Endothelial cell of umbilical vein (primary cell): ENCODE data around the gene TMEM131. TPM values are rescaled to one million over a fixed set of nuclear protein-coding genes. Genes with fewer than 3 reads are reported as not detected.

Experiments
- BruUV-seq: library from RNA; stranded (reverse); fragments of 400-500 nt; replicated peaks from 2 replicates; lab custom pipeline; 2021; lab: Mats Ljungman, UMichigan
- CTCF ChIA-PET: fragments of 300-600, 350-600 bp; sonication (Branson Sonifier 250); formaldehyde crosslinking; loops from one replicate; lab custom pipeline; 2021; ENCODE audit warnings: antibody characterized with exemption, inconsistent platforms; lab: Charles Lee
- POLR2A ChIA-PET: fragments of 300-600, 350-600 bp; sonication (Branson Sonifier 250); formaldehyde crosslinking; loops from one replicate; lab custom pipeline; 2021; ENCODE audit warnings: antibody characterized with exemption, inconsistent platforms; lab: Charles Lee
- DNase-seq: peaks from one replicate; pipeline ENCODE4 v3.0.0-alpha.2; 2011; ENCODE audit warnings: low read depth, low spot score
- FAIRE-seq: peaks from 2 replicates; lab custom pipeline; 2011; peaks lifted over from hg19 to GRCh38; lab: Jason Lieb, UNC
- H2AFZ ChIP-seq: 2 replicates; pipeline ENCODE4 v1.6.0; 2012; ENCODE audit warnings: low read depth, low read length, control low read depth, inconsistent platforms
- H3K27ac ChIP-seq: 2 replicates; pipeline ENCODE4 v1.5.1; 2011; ENCODE audit warnings: low read depth, mild to moderate bottlenecking, control low read depth, low read length, moderate library complexity; ENCODE audit not compliant: insufficient read depth
- H3K27me3 ChIP-seq, 2 experiments: 2 replicates each; pipeline versions ENCODE4 v1.6.0 to v1.6.1; 2011; ENCODE audit warnings: low read length in 2 of 2, mixed read lengths in 1 of 2; ENCODE audit not compliant: control insufficient read depth in 2 of 2, insufficient read depth in 2 of 2
- H3K36me3 ChIP-seq, 2 experiments: 2 replicates in 1 of 2; 3 replicates in 1 of 2; pipeline ENCODE4 v1.5.1; 2011; ENCODE audit warnings: low read length in 2 of 2, mild to moderate bottlenecking in 1 of 2, moderate library complexity in 1 of 2; ENCODE audit not compliant: control insufficient read depth in 2 of 2, insufficient read depth in 2 of 2; ENCODE audit errors: extremely low read depth in 1 of 2
- H3K4me1 ChIP-seq: 3 replicates; pipeline ENCODE4 v1.5.1; 2011; ENCODE audit warnings: mild to moderate bottlenecking, low read length; ENCODE audit not compliant: control insufficient read depth, insufficient read depth; ENCODE audit errors: extremely low read depth
- H3K4me2 ChIP-seq: 2 replicates; pipeline ENCODE4 v1.6.1; 2011; ENCODE audit warnings: low read length, control low read depth, mixed read lengths; ENCODE audit not compliant: insufficient read depth
- H3K4me3 ChIP-seq, 3 experiments: fragments of 200-600 bp in 1 of 3; sonication (generic), shearing (Covaris generic) in 1 of 3; replicated peaks in 1 of 3; 2 replicates each; pipeline ENCODE4 v1.5.1; 2011 to 2016; ENCODE audit warnings: control low read depth in 3 of 3, low read length in 3 of 3, mild to moderate bottlenecking in 2 of 3, inconsistent platforms in 1 of 3, low read depth in 1 of 3, moderate library complexity in 1 of 3; ENCODE audit not compliant: insufficient read depth in 1 of 3
- H3K79me2 ChIP-seq: 2 replicates; pipeline ENCODE4 v1.6.0; 2012; ENCODE audit warnings: low read length, inconsistent platforms; ENCODE audit not compliant: control insufficient read depth, insufficient read depth
- H3K9ac ChIP-seq: replicated peaks from 2 replicates; pipeline ENCODE3; 2011; ENCODE audit warnings: low read length, control low read depth; ENCODE audit not compliant: insufficient read depth; ENCODE audit errors: extremely low read depth
- H3K9me1 ChIP-seq: replicated peaks from 3 replicates; pipeline ENCODE4 v1.6.0; 2011; ENCODE audit warnings: mild to moderate bottlenecking, low read length; ENCODE audit not compliant: control insufficient read depth, insufficient read depth; ENCODE audit errors: extremely low read depth
- H3K9me3 ChIP-seq: replicated peaks from 2 replicates; pipeline ENCODE4 v1.5.1; 2012; ENCODE audit warnings: low read length, inconsistent platforms; ENCODE audit not compliant: control insufficient read depth, insufficient read depth
- H4K20me1 ChIP-seq: replicated peaks from 2 replicates; pipeline ENCODE3; 2011; ENCODE audit warnings: mild to moderate bottlenecking, low read length; ENCODE audit not compliant: control insufficient read depth, insufficient read depth; ENCODE audit errors: extremely low read depth
- CTCF ChIP-seq, 2 donors: IDR thresholded peaks; 1 replicate in 1 of 2; 2 replicates in 1 of 2; pipeline ENCODE4 v1.5.1; 2011; ENCODE audit warnings: low read length in 2 of 2, mild to moderate bottlenecking in 2 of 2, moderate library complexity in 2 of 2, control low read depth in 1 of 2, inconsistent platforms in 1 of 2, low read depth in 1 of 2; ENCODE audit not compliant: insufficient read depth in 1 of 2; ENCODE audit errors: extremely low read depth in 1 of 2
- EZH2 ChIP-seq: IDR thresholded peaks from 2 replicates; pipeline ENCODE4 v1.6.1; 2012; ENCODE audit warnings: borderline replicate concordance, low read depth, mild to moderate bottlenecking, moderate library complexity, low read length, inconsistent platforms; ENCODE audit not compliant: severe bottlenecking
- FOS ChIP-seq: IDR thresholded peaks from 2 replicates; pipeline ENCODE4 v1.6.1; 2011; ENCODE audit warnings: mild to moderate bottlenecking, low read length, moderate library complexity, borderline replicate concordance; ENCODE audit not compliant: insufficient read depth
- GATA2 ChIP-seq: IDR thresholded peaks from 2 replicates; pipeline ENCODE4 v1.7.0; 2011; ENCODE audit warnings: low read depth, mild to moderate bottlenecking, moderate library complexity, mixed read lengths, low read length; ENCODE audit not compliant: insufficient read length, insufficient read depth
- JUN ChIP-seq: IDR thresholded peaks from 2 replicates; pipeline ENCODE4 v1.6.1; 2011; ENCODE audit warnings: borderline replicate concordance, low read depth; ENCODE audit not compliant: insufficient read length, insufficient read depth
- MYC ChIP-seq: IDR thresholded peaks from one replicate; pipeline ENCODE4 v1.6.1; 2011; ENCODE audit warnings: mild to moderate bottlenecking, low read depth, low read length
- POLR2A ChIP-seq: IDR thresholded peaks from 2 replicates; pipeline ENCODE4 v1.6.1; 2012; ENCODE audit warnings: low read depth, mild to moderate bottlenecking, control low read depth, low read length
- POLR2AphosphoS5 ChIP-seq: IDR thresholded peaks from 2 replicates; pipeline ENCODE4 v1.6.1; 2012; ENCODE audit warnings: low read depth, mild to moderate bottlenecking, control low read depth, low read length, moderate library complexity; ENCODE audit not compliant: insufficient read depth
- dilution Hi-C: fragments of 300-500 bp; cut with MboI; formaldehyde crosslinking; loops from one replicate; pipeline ENCODE4 v1.15.0; 2019; ENCODE audit warnings: low sequenced_read_pairs; ENCODE audit not compliant: extremely low pct_ligation_motif_present
- intact Hi-C: fragments of 100-400 bp; cut with micrococcal nuclease; formaldehyde crosslinking; loops from one replicate; pipeline ENCODE4 v1.10.0; 2022
- polyA plus RNA-seq, 4 experiments: library from polyadenylated mRNA; depleted of rRNA in 3 of 4; stranded (reverse) in 3 of 4; unstranded in 1 of 4; fragments of >200 nt; gene quantifications; 2 replicates each; pipeline versions ENCODE4 v1.2.1 to v1.2.3, GENCODE V29; 2011 to 2012; ENCODE audit warnings: missing spikeins in 1 of 4
- total RNA-seq: library from RNA; stranded (reverse); gene quantifications from 2 replicates; pipeline ENCODE4 v1.2.3, GENCODE V29; 2021
- TF ChIP-seq, protein P1 (sequence below): IDR thresholded peaks from 2 replicates; pipeline ENCODE4 v1.6.1; 2011; ENCODE audit not compliant: insufficient read depth, insufficient read length

Gene TMEM131
- total and polyA plus RNA-seq, 2 donors (not counting 3 experiments of a cell fraction or from before 2014, with no cell fraction given): 12.2 to 28.6 TPM

- intact Hi-C loops: no loop called here
- H3K9ac ChIP-seq: no peak overlapping the region
- TF ChIP-seq POLR2A (no peak), GATA2 (no peak), CTCF (IDR thresholded peaks at IDR 0.05; ENCODE audit: extremely low read depth in 1 of 2, insufficient read depth in 1 of 2, low read depth in 1 of 2, low read length in 2 of 2) (no peak), FOS (no peak), MYC (no peak)
- TF ChIP-seq, protein P1, sequence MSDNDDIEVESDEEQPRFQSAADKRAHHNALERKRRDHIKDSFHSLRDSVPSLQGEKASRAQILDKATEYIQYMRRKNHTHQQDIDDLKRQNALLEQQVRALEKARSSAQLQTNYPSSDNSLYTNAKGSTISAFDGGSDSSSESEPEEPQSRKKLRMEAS: no peak
- no peaks in the 10 kb centered on the region for H3K36me3 ChIP-seq
- DNase-seq (no peak), FAIRE-seq (no peak)
- no peaks in the 10 kb centered on the region for H3K27me3 ChIP-seq
- H3K4me2 ChIP-seq: no peak overlapping the region
- no peaks in the 10 kb centered on the region for H4K20me1 ChIP-seq
- dilution Hi-C loops: no loop called here
- ChIA-PET POLR2A (no interaction called here), CTCF (no interaction called here)
- no peaks in the 10 kb centered on the region for H3K79me2 ChIP-seq
- no peaks in the 10 kb centered on the region for H3K4me1 ChIP-seq
- no peaks in the 10 kb centered on the region for H3K9me3 ChIP-seq
- no TSS peak for BruUV-seq
- no peaks in the 10 kb centered on the region for H3K9me1 ChIP-seq
- no peak overlapping the region for H2AFZ ChIP-seq
- H3K4me3 ChIP-seq: no peak overlapping the region
- H3K27ac ChIP-seq: no peak overlapping the region
These were observed 210.8 kb downstream of the TMEM131 start for GRCh38 chr2:97784953-97785352.

- DNase-seq: no peak
- FAIRE-seq: no peak
- Histone ChIP-seq H2AFZ (no peak overlapping the region), H3K4me2 (no peak overlapping the region), H3K9me1 (no peaks in the 10 kb centered on the region), H3K4me1 (no peaks in the 10 kb centered on the region), H3K9ac (no peak overlapping the region), H3K4me3 (no peak overlapping the region), H3K79me2 (no peaks in the 10 kb centered on the region), H4K20me1 (no peaks in the 10 kb centered on the region), H3K27me3 (no peaks in the 10 kb centered on the region), H3K9me3 (no peaks in the 10 kb centered on the region), H3K27ac (no peak overlapping the region), H3K36me3 (peaks cover 0 to 3% of the 10 kb centered on the region in 2 experiments)
- POLR2A ChIA-PET: no interaction called here
- dilution Hi-C loops: no loop called here
- BruUV-seq: no TSS peak
- TF ChIP-seq POLR2AphosphoS5 (no peak), EZH2 (no peak), MYC (no peak), FOS (no peak), CTCF (IDR thresholded peaks at IDR 0.05; ENCODE audit: extremely low read depth in 1 of 2, insufficient read depth in 1 of 2, low read depth in 1 of 2, low read length in 2 of 2) (no peak), GATA2 (no peak), POLR2A (no peak), JUN (no peak)
- TF ChIP-seq, protein P1: no peak
- CTCF ChIA-PET: interaction anchor here (1.0 kb wide), 1 partner anchor 9 kb away, joined by 3 read pairs; no protein-coding TSS in a partner anchor
- intact Hi-C loops: no loop called here
These were observed 213.8 kb downstream of the TMEM131 start for GRCh38 chr2:97781981-97782380.
